GM19324 (cell line): ENCODE measurements around the gene NRARP.
A peak's percentile ranks its signal among the peaks of the same experiment; 100 is the strongest.

ENCODE experiments used
- ATAC-seq: cut with Tn5 transposase; IDR thresholded peaks from one replicate; pipeline ENCODE4 v1.9.1; 2021; ENCODE audit warnings: mild to moderate bottlenecking, moderate library complexity; ENCODE audit not compliant: unreplicated experiment, low FRiP score

The NRARP gene

GRCh38 chr9:137311986-137312851 is 10.1 kb upstream of the NRARP start:
- no peak for ATAC-seq

DNA sequence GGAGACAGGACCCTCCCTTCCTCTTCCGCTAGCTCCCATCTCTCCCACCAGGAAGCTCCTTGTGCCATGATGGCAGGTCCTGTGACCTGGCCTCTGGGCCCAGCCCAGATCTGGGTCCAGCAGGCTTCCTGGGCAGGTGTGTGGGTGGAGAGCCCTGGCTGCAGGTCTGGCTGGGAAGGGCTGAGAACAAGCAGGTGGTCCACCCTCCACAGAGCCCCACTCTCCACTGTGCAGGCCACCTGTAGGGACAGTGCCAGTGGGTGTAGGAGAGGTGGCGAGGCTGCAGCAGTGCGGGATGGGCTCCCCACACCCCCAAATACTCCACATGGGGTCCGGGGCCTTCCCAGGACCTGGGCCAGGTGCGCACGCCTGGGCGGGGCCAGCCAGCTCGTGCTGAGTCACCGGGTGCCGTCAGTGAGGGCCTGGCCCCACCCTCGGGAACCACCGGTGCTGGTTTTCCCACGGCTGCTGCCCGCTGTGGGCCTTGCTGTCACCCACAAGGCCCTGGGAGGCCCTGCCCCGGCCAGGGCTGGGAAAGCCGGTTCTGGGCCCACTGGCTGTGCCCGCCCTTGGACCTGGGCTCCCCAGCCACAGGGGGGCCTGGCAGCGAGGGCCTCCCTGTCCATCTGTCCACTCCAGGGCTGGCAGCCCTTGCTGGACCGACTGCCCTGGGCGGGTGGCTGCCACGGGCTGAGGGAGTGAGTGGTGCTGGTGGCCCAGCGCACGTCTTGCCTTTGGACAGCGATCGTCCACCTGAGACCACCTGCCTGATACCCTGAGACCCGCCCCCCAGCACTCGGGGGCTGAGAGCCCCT is 9.3 kb upstream of the NRARP start:
- no peak for ATAC-seq

GRCh38 chr9:137310189-137311052 is 8.3 kb upstream of the NRARP start:
- no peak for ATAC-seq

GRCh38 chr9:137309368-137310188 is 7.5 kb upstream of the NRARP start:
- ATAC-seq = no peak

DNA sequence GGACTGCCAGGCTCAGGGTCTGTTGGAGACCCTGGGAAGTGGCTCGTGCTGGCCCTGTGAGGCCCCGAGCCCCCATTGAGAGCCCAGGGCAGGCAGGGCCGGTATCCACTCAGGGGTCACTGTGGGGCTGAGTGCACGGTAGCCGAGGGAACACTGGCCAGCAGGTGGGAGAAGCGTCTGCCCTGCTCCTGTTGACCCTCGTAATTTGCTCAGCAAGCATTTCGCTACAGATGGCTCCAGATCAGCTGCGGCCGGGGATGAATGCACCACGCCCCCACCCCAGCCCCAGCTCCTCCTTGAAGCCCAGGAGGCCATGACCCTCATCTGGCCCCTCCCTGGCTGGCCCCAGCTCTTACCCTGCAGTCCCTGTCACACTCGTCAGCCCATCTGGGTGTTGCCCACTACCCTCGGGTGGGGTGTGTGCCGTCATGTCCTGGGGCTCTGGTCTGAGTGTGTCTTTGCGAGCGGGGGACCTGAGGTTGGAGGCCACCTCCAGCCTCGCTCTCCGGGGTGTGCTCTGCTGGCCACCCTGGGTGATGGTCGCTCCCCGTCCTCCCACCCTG is 6.1 kb upstream of the NRARP start:
- ATAC-seq = no peak

GRCh38 chr9:137307255-137308056 is 5.4 kb upstream of the NRARP start:
- no peak for ATAC-seq

DNA sequence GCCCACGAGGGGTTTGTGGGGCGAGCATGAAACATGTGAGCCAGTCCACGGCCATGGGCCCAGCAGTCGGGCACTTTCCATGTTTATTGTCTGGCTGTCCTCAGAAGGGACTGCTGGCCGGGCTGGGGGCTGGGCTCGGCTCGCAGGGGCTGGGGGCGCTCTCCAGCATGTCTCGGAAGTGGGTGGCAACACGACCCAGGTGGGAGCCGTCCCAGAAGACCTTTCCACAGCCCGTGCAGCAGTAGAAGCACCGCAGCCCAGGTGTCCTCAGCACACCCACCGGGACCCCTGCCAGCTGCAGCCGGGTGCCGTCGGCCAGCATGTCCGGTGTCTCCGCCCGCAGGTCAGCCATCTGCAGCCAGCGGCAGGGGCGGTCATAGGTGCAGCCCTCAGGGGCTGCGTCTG is 4.8 kb upstream of the NRARP start:
- no peak for ATAC-seq

- no peak for ATAC-seq
Measured at GRCh38 chr9:137306066-137306849, 4.2 kb upstream of the NRARP start.

DNA sequence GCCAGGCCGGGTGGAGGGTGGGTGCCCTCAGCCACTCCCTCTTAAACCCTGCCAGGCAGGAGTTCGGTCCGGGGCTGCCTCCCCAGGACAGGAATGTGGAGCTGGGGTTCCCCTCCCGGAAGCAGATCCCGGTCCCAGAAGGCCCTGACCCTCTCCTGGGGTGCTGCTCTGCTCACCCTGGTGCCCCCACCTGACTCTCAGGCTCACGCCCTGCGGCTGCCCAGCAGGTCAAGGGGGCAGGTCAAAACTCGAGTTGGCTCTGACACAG is 3.7 kb upstream of the NRARP start:
- no peak for ATAC-seq

- ATAC-seq = no peak
Measured at GRCh38 chr9:137305060-137305797, 3.2 kb upstream of the NRARP start.

DNA sequence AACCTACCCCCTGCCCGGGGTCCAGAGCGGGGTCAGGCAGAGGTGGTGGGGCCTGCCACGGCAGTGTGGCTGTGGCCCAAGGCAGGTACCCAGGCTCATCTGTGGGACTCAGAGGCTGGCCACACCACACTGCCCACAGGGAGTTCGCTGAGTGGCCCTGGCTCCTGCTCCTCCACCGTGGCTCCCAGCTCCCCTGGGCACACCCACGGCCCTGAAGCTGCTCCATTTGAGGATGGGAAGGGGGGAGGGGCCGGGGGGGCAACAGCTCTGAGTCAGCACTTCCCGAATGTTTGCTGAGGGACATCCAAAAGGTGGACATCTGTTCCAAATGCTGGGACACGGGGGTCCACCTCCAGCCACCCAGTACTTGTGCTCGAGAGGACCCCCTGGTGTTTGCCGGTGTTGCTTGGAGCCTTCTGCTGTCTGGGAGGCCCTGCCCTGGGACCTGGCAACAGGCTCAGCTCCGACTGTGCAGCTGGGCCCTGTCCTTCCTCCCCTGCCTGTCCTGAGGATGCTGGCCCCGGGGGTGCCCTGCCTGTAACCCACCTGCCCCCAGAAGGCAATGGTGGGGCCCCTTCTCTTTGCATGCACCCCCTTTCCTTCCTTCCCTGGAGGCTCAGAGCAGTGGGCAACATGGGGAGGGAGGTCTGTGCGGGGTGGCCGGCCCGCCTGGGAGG is 2.5 kb upstream of the NRARP start:
- no peak for ATAC-seq

- ATAC-seq = no peak
Measured at GRCh38 chr9:137303893-137304382, 1.9 kb upstream of the NRARP start.

- no peak for ATAC-seq
Measured at GRCh38 chr9:137303151-137303892, 1.3 kb upstream of the NRARP start.

- ATAC-seq = peak; percentile 29
Measured at GRCh38 chr9:137302449-137303150, 529 bp upstream of the NRARP start.

DNA sequence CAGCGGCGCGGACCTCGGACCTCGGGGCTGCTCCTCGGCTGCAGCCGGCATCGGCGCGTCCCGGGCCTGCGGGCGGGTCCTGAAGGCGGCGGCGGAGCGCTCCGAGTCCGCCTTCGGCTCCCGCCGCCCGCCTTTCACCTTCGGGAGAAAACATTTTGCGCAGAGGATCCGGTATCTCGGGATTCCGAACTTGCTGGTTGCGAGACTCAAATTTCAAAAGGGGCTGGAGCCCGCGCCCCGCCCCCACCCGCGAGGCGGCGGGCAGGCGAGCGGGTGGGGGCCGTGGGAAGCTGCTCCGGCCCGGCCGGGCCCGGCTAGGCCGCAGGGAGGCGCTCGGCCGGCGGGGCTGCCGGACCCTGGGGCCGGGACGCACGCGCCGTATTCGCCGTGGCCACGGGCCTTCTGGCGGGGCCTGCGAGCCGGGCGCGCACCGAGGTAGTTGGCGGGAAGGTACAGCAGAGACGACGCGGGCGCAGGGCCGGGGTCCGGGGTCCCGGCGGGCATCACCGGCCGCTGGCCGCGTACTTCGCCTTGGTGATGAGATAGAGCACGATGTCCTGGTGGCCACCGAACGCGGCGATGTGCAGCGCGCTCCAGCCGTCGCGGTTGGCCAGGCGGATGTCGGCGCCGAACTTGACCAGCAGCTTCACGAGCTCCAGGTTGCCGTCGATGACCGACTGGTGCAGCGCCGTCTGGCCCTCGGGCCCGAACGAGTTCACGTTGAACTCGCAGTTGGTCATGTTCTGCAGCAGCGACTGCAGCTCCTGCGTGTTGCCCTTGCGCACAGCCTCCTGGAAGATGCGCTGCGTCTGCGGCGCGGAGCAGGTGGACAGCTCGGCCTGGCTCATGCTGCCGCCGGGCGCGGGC is 757 bp downstream of the NRARP start:
- no peak for ATAC-seq
